ENCODE data around the gene CRAT. TPM values are rescaled to one million over a fixed set of nuclear protein-coding genes. Genes with fewer than 3 reads are reported as not detected.
A peak's percentile ranks its signal among the peaks of the same experiment; 100 is the strongest.

Gene CRAT
- total RNA-seq, 4 donors from 2014 or later, result 50.3 to 220 (median 146) TPM

DNA sequence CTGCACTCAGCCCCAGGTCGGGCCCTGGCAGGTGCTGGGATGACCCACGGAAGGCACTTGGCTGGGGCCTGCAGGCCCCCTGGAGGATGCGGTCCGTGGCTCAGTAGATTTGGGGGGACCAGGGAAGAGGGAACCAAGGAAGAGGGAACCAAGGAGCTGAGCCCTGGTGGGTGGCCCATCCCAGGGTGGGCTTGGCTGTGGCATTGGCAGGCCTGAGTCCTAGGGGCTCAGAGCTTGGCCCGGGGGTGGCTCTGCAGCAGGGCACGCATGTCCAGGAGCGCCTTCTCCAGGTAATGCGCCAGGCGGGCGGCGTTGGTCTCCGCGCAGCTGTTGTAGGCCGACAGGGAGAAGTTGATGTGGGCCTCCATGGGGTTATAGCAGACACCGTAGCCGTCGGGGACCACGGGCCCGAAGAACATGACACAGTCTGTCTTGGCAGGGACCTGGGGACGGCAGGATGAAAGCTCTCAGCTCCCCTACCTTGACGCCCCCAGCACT lies 15.4 kb downstream of the CRAT start:
- peaks cover 0 to 53% (median 0%) of the 10 kb centered on the region in 3 donors for H3K36me3 ChIP-seq
- DNase-seq, result no peak
- H3K27ac ChIP-seq, result no peak overlapping the region

DNA sequence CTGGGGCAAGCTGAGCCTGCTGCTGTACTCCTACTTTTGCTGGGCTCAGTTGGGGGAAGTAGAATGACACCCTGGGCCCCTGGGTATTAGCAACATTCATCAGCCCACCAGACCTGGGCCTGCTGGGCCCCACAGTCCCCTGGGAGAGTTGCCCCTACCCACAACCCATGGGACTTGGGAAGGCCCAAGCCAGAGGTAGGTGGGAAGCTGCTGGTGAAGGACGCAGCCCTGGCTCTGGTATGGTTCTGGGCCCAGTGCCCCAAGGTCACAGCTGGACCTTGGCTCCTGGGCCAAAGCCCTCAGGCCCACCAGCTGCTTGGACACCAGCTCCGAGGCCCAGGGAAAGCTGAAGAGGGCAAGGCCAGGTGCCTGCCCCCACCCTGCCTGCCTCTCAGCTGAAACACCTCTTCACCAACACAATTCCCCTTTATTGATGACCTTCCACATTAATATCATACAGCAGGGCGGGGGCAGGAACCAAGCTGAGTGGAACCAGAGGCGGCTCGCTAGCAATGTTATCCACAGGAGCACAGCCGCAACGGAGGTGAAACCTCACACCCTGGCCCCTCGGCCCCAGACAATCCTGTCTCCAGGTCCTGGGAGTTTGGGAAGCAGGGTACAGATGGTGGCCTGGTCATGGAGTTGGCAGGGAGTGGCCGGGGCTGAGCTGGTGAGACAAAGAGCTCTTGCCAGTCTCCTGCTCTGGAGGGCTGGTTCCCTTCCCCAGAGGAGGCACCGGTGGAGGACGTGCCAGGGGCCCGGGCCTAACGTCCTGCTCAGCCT lies 16.0 kb downstream of the CRAT start:
- Histone ChIP-seq H3K4me1 (no peaks in the 10 kb centered on the region), H3K4me3 (no peak overlapping the region), H3K9me3 (no peaks in the 10 kb centered on the region), H3K36me3 (peaks cover 0 to 49% (median 0%) of the 10 kb centered on the region in 3 donors), H3K27me3 (no peaks in the 10 kb centered on the region), H3K27ac (no peak overlapping the region)
- DNase-seq, result no peak
- TF ChIP-seq, protein P1, sequence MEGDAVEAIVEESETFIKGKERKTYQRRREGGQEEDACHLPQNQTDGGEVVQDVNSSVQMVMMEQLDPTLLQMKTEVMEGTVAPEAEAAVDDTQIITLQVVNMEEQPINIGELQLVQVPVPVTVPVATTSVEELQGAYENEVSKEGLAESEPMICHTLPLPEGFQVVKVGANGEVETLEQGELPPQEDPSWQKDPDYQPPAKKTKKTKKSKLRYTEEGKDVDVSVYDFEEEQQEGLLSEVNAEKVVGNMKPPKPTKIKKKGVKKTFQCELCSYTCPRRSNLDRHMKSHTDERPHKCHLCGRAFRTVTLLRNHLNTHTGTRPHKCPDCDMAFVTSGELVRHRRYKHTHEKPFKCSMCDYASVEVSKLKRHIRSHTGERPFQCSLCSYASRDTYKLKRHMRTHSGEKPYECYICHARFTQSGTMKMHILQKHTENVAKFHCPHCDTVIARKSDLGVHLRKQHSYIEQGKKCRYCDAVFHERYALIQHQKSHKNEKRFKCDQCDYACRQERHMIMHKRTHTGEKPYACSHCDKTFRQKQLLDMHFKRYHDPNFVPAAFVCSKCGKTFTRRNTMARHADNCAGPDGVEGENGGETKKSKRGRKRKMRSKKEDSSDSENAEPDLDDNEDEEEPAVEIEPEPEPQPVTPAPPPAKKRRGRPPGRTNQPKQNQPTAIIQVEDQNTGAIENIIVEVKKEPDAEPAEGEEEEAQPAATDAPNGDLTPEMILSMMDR (IDR thresholded peaks at IDR 0.05), result no peak
- TF ChIP-seq POLR2A (IDR thresholded peaks at IDR 0.05), result no peak

More for the DNA sequence above, 15.4 kb downstream of the CRAT start:
- TF ChIP-seq, protein P1 (IDR thresholded peaks at IDR 0.05), result no peak
- no peak for TF ChIP-seq POLR2A (IDR thresholded peaks at IDR 0.05)
- H3K4me3 ChIP-seq, result no peak overlapping the region
- no peaks in the 10 kb centered on the region for H3K27me3 ChIP-seq
- H3K9me3 ChIP-seq, result no peaks in the 10 kb centered on the region
- no peaks in the 10 kb centered on the region for H3K4me1 ChIP-seq

DNA sequence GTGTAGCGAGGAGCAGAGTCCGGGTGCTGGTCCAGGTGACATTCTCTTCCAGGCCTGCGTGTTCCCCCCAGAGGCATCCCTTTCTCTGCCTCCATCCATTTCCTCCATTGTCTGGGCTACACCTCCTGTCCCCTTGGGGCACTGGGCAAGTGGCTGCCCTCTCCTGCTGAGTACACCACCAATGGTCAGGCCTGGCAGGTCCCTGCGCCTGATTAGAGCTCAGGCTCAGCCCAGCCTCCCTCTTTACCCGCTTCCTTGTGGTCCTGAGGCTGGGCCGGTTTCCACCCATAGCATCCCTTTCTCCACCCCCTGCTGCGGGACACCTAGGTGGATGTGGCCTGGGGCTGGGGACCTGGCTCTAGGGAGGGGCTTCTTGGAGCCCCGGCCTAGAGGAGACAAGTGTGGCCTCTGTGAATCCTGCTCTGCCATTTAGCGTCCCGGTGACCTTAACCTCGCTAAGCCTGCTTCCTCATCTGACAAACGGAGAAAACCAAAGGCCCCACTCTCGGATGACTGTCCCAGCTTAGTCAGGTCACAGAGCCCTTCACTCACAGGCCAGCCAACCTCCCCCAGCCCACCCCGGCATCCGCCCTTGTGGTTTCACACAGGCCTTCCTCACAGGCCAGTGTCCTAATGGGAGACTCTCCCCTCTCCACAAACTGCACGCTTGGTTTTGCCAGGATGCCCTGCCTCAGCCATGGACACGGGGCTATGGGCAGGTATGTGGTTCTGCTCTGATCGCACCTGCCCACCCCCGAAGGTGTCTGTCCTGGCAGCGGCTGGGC lies 16.8 kb downstream of the CRAT start:
- TF ChIP-seq, protein P1 (IDR thresholded peaks at IDR 0.05), result no peak
- TF ChIP-seq POLR2A (IDR thresholded peaks at IDR 0.05), result no peak
- no peaks in the 10 kb centered on the region for H3K4me1 ChIP-seq
- no peaks in the 10 kb centered on the region for H3K27me3 ChIP-seq
- no peaks in the 10 kb centered on the region for H3K9me3 ChIP-seq
- peaks cover 0 to 56% (median 0%) of the 10 kb centered on the region in 3 donors for H3K36me3 ChIP-seq
- no peak for DNase-seq
- H3K4me3 ChIP-seq, result no peak overlapping the region
- H3K27ac ChIP-seq, result no peak overlapping the region

DNA sequence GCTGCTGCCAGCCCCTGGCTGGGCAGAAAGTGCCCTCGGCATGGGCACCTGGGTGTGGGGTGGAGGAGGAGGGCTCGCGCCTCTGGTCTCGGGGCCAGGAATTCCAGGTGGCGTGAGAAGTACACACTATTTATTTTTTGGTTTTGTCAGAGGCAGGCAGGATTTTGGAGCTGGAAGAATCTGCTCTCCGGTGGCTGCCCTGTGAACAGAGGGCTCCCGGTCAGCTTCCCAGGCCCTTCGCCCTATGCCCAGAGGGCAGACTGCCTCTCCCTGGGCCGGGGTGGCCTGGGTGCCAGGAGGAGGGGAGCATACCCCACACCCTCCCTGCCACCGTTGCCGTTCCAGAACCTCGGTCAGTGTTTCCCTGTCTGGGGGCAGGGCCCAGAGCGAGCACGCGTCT lies 21.3 kb downstream of the CRAT start:
- Histone ChIP-seq H3K4me3 (no peak overlapping the region), H3K27me3 (no peaks in the 10 kb centered on the region), H3K9me3 (no peaks in the 10 kb centered on the region), H3K4me1 (no peaks in the 10 kb centered on the region), H3K27ac (no peak overlapping the region), H3K36me3 (peaks cover 0 to 59% (median 0%) of the 10 kb centered on the region in 3 donors)
- no peak for DNase-seq
- TF ChIP-seq, protein P1 (IDR thresholded peaks at IDR 0.05), result no peak
- no peak for TF ChIP-seq POLR2A (IDR thresholded peaks at IDR 0.05)

DNA sequence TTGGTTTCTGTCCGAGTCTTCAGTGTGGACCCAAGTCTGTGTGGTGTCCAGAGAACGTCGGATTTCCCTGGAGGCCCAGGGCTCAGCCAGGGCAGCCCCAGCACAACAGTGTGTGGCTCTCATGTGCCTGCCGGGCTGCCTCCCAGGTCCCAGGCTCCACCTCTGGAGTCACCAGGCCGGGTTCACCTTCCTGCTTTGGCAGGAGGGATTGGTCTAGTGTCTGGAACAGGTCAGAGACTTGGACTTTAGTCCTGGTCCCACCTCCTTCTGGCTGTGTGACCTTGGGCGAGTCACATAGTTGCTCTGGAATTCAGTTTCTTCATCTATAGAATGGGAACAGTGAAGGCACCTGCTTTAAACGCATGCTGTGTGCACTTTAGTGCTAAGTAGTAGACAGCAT lies 26.5 kb downstream of the CRAT start:
- H3K27ac ChIP-seq, result peak overlapping the region in 1 of 4 donors; percentile 81

More for the DNA sequence above, 26.5 kb downstream of the CRAT start:
- peak; percentile 33 to 75 for TF ChIP-seq POLR2A (IDR thresholded peaks at IDR 0.05)
- TF ChIP-seq, protein P1 (IDR thresholded peaks at IDR 0.05), result no peak
- Histone ChIP-seq H3K9me3 (no peaks in the 10 kb centered on the region), H3K27me3 (no peaks in the 10 kb centered on the region), H3K4me1 (peaks cover 0 to 39% (median 15%) of the 10 kb centered on the region in 4 donors), H3K4me3 (no peak overlapping the region), H3K36me3 (peaks cover 0 to 45% (median 0%) of the 10 kb centered on the region in 3 donors)
- peak in 2 of 3 donors; percentile 68 to 76 for DNase-seq

All from Peyer's patch (tissue), 4 donors.